A673 (cell line): ENCODE measurements around the gene BRD4.

Experiments
- CTCF ChIP-seq: fragments of 300-800, 200-600 bp; sonication (generic); conservative IDR thresholded peaks from 2 replicates; pipeline ENCODE4 v1.5.1; 2017; ENCODE audit warnings: low read depth, mild to moderate bottlenecking, antibody characterized with exemption, low read length, moderate library complexity, mixed read lengths
- EZH2 ChIP-seq: fragments of 200-600 bp; sonication (generic); IDR thresholded peaks from 2 replicates; pipeline ENCODE4 v1.6.1; 2017; ENCODE audit warnings: borderline replicate concordance, low read depth, mild to moderate bottlenecking, mixed read lengths, antibody characterized with exemption, low read length; ENCODE audit not compliant: poor library complexity, severe bottlenecking

GRCh38 chr19:15320116-15320515, 12.2 kb downstream of the BRD4 start:
- TF ChIP-seq CTCF (no peak), EZH2 (no peak)
